Amniotic epithelial cell (primary cell): ENCODE measurements around the gene PABPN1.
"Not testable (repeated sequence)": the region's sequence is repeated elsewhere in the genome, so short reads cannot be mapped to it uniquely, and the experiment has no call there.

Experiments
- DNase-seq: peaks from one replicate; pipeline ENCODE4 v3.0.0-alpha.2; 2010; ENCODE audit warnings: low read depth

PABPN1 gene

DNA sequence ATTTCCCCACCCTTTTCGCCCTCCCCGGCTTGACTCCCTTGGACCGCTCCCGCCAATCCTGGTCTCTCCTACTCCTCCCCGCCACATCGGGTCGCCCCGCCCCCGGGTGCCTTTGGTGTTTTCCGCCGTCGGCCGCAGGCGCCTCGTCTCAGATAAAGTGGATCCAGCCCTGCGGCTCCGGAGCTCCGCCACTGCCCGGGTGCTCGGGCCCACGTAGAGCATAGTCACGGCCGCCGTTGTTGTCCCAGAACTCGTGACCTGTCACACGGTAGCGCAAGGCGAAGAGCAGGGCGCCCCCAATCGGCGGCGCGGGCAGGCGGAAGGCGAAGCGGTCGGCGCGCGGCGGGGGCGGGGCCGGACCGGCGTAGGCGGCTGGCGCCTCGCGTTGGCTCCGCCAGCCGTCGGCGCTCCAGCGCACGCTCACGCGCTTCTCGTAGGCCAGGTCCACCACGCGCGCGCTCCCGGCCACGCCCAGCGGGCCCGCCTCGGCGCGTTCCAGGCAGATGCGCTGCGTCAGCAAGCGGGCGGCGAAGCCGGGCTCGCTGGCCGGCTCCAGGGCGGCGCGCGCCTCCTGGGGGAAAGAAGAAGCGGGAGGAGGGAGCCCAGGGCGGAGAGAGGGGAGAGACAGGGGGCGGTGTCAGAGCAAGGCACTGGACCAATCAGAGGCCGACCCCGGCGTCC is 19.8 kb upstream of the PABPN1 start:
- peak; percentile 97 for DNase-seq

DNA sequence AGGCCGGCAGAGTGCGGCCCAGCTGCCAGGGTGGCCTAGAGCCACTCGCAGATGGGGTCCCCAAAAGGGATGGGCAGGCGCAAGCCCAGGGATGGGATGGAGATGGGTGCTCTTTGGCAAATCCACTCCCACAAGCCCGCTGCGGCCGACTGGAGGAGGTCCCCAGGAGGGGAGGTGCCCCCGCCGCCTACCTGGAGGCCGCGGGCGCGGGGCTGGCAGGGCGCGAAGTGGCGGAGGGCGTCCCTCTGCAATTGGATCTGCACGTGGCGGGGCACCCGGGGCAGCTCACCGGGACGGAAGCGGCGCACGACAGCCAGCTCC is 19.3 kb upstream of the PABPN1 start:
- no peak for DNase-seq

DNA sequence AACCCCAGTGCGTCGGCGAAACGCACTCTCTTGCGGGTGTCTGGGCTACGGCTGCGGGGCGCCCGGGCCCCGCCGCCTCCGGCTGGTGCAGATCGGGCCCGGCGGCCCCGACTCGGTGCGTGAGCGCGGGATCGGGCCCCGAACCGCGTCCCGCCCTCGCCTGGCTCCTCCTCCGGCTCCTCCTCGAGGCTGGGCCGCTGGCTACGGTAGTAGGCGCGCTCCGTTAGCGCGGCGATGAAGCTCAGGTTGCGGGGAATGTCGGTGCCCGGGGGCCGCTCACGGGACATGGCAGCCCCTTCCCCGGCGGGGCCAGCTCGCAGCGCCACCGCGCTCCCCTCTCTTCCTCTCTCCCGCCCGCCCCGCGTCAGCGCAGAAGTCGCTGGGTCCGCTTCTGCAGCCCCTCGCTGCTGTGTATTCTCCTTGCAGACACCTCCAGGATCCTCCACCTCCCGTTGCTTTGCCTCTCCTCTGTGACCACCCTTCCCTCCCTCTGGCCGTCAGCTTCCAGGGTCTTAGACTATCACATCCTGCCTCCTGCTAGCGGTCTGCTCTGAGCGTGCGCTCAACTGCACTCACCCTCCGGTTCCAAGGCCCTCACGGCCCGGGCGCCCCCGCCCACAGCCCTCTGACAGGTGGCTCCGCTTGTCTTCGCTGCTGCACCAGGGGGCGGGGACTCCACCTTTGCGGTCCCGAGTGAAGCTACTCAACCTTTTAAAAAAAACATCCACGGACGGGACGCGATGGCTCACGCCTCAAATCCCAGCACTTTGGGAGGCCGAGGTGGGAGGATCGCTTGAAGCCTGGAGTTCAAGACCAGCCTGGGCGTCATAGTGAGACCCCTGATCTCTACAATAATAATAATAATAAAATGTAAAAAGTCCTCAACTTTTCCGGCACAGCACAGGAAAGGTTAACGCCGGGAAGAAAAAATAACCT is 18.7 kb upstream of the PABPN1 start, which contains the start of gene PPP1R3E:
TSS of gene PPP1R3E (minus strand) at position 570 of the 936 bp plus-strand sequence. CDS start at position 287, 283 bp downstream.
- peak; percentile 37 for DNase-seq

DNA sequence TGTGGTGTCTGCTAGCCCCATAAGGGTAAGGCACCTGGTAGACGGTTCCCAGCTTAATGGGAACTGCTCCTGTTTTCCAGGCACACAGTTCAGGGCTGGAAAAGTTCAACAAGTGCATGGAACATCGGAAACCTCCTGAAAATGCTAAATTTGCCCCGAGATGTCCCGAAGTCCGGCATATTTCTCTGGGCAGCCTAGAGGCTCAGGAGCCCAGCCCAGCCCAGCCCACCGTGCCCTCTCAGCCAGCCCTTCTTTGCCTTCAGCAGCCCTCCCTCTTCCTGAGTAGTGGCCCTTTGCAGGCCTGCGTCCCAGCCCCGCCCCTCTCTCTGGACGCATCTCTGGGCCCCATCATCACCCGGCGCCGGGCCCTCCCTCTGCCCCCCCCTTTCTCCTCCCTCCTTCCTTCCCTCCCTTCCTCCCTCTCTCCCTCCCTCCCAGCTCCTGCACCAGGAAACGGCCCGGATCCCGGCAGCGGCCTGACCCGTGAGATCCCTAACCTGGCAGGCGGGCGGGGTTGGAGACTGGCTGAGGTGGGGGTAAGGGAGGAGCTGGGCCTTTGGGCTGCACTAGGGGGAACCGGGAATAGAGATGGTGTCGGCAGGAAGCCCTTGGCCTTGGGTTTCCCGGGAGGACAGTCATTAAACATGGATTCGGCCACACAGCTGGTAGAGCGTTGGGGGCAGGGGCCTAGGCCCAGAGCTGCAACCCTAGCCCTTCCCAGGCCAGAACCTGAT is 14.7 kb upstream of the PABPN1 start, which contains the start of gene BCL2L2:
TSS of gene BCL2L2 (plus strand) at position 422 of the 734 bp plus-strand sequence. CDS start 935 bp downstream, outside the sequence.
- peak; percentile 89 for DNase-seq

DNA sequence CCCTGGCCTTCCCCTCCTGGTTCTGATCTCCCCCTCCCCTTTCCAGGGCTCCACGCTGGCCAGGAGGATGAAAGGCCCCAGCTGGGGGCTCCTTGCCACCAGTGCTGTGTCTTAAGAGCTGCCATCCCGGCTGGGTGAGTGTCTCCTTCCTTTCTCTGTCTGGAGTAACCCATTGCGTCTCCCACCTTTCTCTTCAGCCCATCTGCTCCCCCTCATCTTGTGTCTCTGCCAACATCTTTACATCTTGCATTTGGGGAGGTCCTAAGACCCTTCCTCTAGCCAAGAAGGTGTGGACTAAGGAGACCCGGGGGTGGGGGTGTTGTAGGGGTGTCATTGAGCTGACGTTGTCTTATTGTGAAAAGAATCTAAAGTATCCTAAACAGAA is 14.1 kb upstream of the PABPN1 start:
- no peak for DNase-seq

DNA sequence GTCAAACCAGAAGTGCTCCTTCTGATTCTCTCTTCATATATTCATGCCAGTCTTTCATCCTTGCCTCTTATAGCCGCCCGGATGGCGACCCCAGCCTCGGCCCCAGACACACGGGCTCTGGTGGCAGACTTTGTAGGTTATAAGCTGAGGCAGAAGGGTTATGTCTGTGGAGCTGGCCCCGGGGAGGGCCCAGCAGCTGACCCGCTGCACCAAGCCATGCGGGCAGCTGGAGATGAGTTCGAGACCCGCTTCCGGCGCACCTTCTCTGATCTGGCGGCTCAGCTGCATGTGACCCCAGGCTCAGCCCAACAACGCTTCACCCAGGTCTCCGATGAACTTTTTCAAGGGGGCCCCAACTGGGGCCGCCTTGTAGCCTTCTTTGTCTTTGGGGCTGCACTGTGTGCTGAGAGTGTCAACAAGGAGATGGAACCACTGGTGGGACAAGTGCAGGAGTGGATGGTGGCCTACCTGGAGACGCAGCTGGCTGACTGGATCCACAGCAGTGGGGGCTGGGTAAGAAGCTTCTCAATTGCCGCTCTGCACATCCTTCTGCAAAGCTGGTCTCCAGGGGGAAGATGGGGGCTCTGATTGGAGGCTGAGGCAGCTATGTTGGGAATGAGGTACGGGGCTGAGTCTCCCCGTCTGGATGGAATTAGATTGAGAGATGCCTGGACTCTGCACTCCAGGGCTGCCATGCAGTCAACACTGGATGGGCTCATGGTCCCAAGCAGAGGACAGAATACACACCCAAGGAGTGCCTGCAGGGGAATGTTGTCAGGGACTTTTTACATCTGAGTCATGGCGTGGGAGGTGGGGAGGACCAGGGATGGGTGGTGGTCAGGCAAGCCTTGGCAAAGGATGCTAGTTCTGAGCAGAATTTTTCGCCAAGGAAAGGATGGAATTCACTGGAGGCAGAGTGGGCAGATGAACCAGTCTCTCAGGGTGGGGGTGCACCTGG is 13.3 kb upstream of the PABPN1 start:
- peak; percentile 38 for DNase-seq

DNA sequence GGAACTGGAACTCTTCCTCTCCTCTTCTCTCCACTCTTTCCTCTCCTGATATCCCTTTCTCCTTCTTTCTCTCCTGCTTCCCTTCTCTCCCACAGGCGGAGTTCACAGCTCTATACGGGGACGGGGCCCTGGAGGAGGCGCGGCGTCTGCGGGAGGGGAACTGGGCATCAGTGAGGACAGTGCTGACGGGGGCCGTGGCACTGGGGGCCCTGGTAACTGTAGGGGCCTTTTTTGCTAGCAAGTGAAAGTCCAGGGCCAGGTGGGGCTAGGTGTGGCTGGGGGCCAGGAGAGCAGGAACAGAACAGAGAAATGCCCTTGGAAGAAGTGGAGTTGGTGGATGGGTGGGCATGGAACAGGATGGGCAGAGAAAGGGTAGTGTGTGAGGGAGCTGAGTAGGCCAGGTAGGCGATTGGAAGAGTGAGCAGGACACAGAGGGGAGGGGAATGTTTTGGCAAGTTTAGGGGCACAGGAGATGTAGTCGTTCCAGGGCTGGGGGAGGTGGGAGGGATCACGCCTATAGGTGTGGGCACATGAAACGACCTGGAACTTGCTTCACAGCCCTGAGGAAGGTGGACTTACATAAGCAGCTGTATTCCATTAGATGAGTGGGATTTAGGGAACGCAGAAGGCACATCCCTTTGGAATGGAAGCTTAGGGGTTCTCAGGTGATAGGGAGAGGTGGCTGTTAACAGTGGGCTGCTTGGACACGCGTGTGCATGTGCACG is 12.4 kb upstream of the PABPN1 start:
- DNase-seq: no peak

DNA sequence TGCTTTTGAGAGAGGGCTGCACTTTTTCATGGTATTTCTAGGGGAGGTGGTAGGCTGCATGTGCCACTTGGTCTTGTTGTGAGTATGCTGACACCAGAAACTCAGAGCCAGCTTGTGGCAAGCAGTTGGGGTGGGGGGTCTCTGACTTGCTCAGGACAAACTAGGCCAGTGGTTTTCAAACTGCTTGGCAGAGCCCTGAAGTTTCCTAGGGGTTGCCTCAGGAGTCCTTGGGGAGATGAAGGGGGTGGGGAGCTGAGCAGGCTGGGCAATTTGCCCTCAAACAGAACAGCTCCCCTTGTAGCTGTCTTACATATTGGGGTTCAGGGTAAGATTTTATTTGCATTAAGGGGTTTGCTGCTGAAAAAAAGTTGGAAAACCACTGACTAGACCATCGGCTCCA is 10.7 kb upstream of the PABPN1 start:
- no peak for DNase-seq

DNA sequence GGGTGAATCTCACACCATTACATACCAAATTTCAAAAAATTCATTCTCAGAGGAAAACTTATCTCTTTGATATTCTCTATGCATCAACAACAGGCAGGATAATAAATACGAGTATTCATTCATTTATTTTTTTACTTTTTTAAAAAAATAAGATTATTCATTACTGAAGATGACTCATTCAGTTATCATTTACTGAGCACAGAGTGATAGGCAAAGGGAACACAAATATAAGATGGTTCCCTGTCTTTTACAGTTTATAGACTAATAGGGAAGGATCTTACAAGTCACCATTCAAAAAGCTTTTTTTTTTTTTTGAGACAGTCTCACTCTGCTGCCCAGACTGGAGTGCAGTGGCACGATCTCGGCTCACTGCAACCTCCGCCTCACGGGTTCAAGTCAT is 5.0 kb upstream of the PABPN1 start:
- no peak for DNase-seq

DNA sequence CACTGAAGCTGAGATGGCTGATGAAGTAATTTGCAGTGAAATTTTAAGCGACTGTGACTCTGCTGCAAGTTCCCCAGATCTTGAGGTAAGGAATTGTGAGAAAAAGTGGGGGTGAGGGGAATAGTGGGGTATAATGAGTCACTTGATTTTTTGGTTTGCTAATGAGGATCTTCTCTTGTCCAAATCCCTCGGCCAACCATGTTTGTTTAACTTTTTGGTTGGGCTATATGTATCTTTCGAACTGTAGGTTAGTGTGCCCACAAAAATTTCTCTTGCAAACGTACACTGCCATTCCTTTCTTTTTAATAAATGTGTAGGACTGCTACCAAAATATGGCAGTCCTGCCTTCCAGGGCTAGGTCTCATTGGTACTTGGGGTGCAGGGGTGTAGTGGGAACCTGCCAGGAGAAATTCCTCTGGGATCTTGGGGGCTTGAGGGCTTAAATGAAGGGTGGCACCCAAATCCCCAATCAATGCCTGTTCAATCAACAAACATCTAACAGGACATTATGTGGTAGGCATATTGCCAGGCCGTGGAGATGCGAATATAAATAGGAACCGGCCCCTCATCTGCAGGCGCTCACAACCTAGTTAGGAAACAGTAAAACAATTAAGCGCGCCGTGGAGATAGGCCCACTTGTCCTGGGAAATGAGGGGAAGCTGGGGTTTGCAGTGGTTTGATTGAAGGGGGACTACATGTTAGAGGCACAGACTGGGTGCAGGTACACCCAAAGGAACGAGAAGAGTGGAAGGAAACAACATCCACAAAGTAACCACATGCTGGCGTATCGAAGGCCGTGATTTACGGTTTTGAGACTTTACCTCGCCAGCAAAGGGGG is 1.3 kb upstream of the PABPN1 start:
- DNase-seq: no peak

DNA sequence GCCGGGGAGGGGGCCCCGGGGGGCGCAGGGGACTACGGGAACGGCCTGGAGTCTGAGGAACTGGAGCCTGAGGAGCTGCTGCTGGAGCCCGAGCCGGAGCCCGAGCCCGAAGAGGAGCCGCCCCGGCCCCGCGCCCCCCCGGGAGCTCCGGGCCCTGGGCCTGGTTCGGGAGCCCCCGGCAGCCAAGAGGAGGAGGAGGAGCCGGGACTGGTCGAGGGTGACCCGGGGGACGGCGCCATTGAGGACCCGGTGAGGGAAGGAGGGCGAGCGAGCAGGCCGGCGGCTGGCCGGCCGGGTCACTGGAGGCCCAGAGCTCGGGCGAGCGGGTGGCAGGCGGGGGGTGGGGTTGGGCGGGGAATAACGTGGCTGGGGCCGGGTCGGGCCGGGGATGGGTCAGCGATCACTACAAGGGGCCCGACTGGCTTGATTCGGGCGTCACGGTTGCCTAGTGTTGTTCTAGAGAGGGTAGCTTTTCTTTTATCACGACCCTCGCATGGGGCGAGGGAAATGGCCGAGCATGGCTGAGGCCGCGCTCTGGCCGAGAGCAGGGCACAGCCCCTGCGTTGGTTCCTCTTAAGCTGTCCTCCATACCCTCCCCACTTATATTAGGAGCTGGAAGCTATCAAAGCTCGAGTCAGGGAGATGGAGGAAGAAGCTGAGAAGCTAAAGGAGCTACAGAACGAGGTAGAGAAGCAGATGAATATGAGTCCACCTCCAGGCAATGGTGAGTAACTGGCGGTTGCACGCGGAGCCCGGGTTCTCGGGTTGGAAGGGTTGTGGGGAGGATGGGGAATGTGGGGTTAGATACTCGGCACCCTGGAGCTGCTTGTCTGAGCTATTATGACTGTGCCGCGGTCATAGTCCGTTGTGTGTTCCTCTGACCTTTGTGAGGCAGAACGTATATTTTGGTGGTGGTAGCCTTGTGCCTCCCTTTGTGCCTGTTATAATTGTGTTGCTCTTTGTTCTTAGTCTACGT is 603 bp downstream of the PABPN1 start:
- DNase-seq: peak; percentile 66

DNA sequence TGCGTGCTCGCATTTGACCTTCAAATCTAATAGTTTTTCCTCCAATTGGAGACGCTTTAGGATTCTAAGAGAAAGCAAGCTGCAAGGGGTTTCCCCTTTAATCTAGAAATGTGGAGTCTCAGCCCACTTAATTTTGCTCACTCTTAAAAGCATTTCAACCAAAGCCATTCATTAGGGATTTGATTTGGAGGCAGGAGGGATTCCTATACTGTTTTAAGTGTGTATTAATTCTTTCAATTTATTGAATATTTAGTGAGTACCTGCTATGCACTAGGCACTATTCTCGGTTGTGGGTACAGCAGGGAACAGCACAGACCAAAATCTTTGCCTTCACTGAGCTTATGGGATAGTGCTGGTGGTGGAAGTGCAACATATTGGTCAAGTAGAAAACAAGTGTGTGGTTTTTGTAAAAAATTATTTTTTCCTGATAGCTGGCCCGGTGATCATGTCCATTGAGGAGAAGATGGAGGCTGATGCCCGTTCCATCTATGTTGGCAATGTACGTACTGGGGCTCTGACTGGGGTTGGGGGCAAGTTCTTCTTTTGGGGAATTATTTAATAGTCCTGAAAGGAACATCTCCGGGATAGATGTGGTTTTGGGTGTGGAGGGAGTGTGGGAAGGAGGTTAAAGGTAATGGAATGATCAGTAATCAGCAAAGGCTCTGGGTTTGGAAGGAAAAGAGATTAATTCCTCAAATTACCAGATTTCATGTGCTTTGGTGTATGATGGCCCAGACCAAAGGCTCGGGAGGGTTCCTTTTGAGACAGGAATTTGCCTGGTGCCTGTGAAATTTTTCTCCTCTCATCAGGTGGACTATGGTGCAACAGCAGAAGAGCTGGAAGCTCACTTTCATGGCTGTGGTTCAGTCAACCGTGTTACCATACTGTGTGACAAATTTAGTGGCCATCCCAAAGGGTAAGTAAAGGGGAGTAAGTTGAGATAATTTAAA is 1.6 kb downstream of the PABPN1 start:
- no peak for DNase-seq

DNA sequence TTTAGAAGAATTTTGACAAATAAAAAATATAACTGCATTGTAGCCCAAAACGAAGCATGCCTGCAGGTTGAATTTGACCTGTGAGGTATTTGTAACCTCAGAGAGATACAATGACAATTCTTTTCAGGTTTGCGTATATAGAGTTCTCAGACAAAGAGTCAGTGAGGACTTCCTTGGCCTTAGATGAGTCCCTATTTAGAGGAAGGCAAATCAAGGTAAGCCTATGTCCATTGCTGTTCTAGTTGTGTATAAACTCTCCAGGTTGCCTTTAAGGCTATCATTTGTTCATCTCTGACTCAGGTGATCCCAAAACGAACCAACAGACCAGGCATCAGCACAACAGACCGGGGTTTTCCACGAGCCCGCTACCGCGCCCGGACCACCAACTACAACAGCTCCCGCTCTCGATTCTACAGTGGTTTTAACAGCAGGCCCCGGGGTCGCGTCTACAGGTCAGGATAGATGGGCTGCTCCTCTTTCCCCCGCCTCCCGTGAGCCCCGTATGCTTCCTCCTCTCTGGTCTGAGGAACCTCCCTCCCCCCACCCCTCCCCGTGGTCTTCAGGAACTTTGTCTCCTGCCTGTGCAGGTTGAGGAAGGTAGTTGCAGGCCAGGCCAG is 2.7 kb downstream of the PABPN1 start:
- no peak for DNase-seq

DNA sequence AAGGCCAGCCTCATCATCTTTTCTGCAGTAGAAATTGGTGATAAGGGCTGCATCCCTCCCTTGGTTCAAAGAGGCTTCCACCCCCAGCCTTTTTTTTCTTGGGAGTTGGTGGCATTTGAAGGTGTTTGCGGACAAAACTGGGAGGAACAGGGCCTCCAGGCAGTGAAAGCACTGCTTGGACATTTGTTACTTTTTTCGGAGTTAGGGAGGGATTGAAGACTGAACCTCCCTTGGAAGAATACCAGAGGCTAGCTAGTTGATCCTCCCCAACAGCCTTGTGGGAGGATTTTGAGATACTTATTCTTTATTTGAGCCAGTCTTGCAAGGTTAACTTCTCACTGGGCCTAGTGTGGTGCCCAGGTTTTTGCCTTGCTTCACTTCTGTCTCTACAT is 3.2 kb downstream of the PABPN1 start:
- no peak for DNase-seq

DNA sequence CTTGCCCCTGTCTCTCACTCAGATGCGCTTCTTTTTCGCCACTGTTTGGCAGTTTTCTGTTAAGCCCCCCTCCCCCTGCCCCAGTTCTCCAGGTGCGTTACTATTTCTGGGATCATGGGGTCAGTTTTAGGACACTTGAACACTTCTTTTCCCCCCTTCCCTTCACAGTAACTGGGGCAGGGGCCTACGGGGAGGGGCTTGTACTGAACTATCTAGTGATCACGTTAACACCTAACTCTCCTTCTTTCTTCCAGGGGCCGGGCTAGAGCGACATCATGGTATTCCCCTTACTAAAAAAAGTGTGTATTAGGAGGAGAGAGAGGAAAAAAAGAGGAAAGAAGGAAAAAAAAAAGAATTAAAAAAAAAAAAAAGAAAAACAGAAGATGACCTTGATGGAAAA is 3.7 kb downstream of the PABPN1 start:
- DNase-seq: no peak

DNA sequence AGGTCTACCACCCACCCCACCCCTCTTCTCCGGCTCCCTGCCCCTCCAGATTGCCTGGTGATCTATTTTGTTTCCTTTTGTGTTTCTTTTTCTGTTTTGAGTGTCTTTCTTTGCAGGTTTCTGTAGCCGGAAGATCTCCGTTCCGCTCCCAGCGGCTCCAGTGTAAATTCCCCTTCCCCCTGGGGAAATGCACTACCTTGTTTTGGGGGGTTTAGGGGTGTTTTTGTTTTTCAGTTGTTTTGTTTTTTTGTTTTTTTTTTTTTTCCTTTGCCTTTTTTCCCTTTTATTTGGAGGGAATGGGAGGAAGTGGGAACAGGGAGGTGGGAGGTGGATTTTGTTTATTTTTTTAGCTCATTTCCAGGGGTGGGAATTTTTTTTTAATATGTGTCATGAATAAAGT is 4.5 kb downstream of the PABPN1 start:
- not testable (repeated sequence) for DNase-seq
